AG04449 (cell line): ENCODE results near the gene SLC4A4.

ENCODE experiments used
- CTCF ChIA-PET: fragments of 350-600 bp; formaldehyde crosslinking; extraction: SDS; loops from one replicate; lab custom pipeline; 2021; ENCODE audit warnings: antibody characterized with exemption; lab: Yijun Ruan, JAX
- POLR2A ChIA-PET: fragments of 400-600, 350-600 bp; formaldehyde crosslinking; extraction: SDS; loops from one replicate; lab custom pipeline; 2020; ENCODE audit warnings: antibody characterized with exemption, inconsistent platforms; lab: Yijun Ruan, JAX
- DNase-seq: peaks from one replicate; pipeline ENCODE4 v3.0.0-alpha.2; 2010; ENCODE audit warnings: low read depth, low spot score
- H3K4me3 ChIP-seq: 2 replicates; pipeline ENCODE4 v1.5.1; 2011; ENCODE audit warnings: low read depth, mild to moderate bottlenecking, control low read depth, low read length
- TF ChIP-seq, protein P1 (sequence below): IDR thresholded peaks from one replicate; pipeline ENCODE4 v1.5.1; 2011; ENCODE audit warnings: mild to moderate bottlenecking, moderate library complexity, low read length, control low read depth, inconsistent platforms; ENCODE audit not compliant: insufficient read depth; ENCODE audit errors: missing control alignments

Gene SLC4A4

DNA sequence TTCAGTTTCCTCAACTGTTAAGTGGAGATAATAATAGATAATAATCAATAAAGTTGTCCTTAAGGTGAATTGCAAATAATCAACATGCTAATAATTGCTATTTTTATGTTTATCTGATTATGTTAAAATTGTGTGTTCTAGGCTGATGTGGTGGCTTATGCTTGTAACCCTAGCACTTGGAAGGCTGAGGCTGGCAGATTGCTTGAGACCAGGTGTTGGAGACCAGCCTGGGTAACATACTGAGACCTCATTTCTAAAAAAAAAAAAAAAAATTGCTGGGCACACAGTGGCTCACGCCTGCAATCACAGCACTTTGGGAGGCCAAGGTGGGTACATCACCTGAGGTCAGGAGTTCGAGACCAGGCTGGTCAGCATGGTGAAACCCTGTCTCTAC, 269.9 kb downstream of the SLC4A4 start:
- no peak for DNase-seq
- ChIA-PET POLR2A (no interaction called here), CTCF (no interaction called here)
- no peak overlapping the region for H3K4me3 ChIP-seq
- TF ChIP-seq, protein P1, sequence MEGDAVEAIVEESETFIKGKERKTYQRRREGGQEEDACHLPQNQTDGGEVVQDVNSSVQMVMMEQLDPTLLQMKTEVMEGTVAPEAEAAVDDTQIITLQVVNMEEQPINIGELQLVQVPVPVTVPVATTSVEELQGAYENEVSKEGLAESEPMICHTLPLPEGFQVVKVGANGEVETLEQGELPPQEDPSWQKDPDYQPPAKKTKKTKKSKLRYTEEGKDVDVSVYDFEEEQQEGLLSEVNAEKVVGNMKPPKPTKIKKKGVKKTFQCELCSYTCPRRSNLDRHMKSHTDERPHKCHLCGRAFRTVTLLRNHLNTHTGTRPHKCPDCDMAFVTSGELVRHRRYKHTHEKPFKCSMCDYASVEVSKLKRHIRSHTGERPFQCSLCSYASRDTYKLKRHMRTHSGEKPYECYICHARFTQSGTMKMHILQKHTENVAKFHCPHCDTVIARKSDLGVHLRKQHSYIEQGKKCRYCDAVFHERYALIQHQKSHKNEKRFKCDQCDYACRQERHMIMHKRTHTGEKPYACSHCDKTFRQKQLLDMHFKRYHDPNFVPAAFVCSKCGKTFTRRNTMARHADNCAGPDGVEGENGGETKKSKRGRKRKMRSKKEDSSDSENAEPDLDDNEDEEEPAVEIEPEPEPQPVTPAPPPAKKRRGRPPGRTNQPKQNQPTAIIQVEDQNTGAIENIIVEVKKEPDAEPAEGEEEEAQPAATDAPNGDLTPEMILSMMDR: no peak

DNA sequence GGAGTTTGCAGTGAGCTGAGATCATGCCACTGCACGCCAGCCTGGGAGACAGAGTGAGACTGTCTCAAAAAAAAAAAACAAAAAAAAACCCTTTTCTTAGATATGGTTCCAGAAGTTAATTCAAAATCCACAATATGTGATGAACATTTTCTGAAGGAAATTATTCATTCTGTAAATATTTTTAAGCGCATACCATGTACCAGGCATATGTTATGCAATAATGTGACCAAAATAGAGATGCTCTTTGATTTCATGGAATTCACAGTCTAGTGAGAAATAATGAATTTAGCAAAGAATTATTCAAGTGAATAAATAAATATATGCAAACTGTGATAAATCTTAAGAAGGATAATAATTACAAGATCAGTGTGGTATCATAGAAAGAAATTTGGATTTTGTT, 270.3 kb downstream of the SLC4A4 start:
- no peak overlapping the region for H3K4me3 ChIP-seq
- DNase-seq: no peak
- ChIA-PET CTCF (no interaction called here), POLR2A (no interaction called here)
- TF ChIP-seq, protein P1: no peak

DNA sequence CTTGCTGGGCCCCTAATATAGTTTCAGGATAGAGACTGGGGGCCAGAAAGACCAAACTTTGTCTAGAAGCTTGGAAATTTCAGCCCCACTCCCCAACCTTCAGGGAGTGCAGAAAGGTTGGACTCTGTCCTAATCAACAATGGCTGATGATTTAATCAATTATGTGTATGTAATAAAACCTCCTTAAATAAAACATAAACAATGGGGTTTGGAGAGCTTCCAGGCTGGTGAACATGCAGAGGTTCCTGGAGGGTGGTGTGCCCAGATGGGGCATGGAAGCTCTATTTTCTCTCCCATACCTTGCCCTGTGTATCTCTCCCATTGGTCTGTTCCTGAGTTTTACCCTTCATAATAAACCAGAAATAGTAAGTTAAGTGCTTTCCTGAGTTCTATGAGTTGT, 270.8 kb downstream of the SLC4A4 start:
- no peak overlapping the region for H3K4me3 ChIP-seq
- ChIA-PET CTCF (no interaction called here), POLR2A (no interaction called here)
- TF ChIP-seq, protein P1: no peak
- DNase-seq: no peak

DNA sequence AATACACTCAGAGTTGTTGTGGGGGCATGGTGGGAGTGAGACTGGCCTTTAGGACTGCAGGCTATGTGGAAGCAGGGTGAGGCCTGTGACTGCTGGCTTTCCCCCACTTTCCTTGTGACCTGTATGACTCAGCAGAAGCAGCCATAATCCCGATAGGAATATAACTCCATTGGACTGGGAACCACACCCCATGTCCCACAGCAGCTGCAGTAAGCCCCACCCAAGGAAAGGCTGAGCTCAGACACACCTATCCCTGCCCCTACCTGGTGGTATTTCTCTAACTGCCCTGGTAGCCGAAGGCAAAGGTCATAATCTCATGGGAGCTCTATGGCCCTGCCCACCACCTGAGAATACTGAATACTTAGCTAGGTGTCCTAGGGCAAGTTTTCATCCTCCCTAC, 275.8 kb downstream of the SLC4A4 start:
- DNase-seq: no peak
- CTCF ChIA-PET: interaction anchor here (0.9 kb wide), 1 partner anchor 61 kb away, joined by 3 read pairs; no protein-coding TSS in a partner anchor
- POLR2A ChIA-PET: no interaction called here
- no peak overlapping the region for H3K4me3 ChIP-seq
- TF ChIP-seq, protein P1: no peak

DNA sequence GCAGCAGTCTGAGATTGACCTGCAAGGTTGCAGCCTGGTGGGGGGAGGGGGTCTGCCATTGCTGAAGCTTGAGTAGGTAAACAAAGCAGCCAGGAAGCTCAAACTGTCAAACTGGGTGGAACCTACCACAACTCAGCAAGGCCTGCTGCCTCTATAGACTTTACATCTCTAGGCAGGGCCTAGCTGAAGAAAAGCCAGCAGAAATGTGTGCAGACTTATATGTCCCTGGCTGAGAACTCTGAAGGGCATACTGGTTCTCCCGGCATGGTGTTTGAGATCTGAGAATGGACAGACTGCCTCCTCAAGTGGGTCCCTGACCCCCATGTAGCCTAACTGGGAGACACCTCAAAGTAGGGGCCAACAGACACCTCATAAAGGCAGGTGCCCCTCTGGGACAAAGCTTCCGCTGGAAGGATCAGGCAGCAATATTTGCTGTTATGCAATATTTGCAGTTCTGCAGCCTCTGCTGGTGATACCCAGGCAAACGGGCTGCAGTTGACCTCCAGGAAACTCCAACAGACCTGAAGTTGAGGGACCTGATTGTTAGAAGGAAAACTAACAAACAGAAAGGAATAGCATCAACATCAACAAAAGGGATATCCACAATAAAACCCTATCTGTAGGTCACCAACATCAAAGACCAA, 277.5 kb downstream of the SLC4A4 start:
- TF ChIP-seq, protein P1: no peak
- no peak for DNase-seq
- no peak overlapping the region for H3K4me3 ChIP-seq
- POLR2A ChIA-PET: no interaction called here
- CTCF ChIA-PET: no interaction called here
